ENCODE data around the gene MISP3.

Gene MISP3

GRCh38 chr19:14054099-14054498 is 18.5 kb upstream of the MISP3 start:
- no peak for DNase-seq

- DNase-seq, result no peak
Measured at GRCh38 chr19:14054721-14055120, 17.9 kb upstream of the MISP3 start.

GRCh38 chr19:14055396-14055795 is 17.2 kb upstream of the MISP3 start:
- DNase-seq, result no peak

GRCh38 chr19:14056069-14056666 is 16.4 kb upstream of the MISP3 start:
- DNase-seq, result no peak

GRCh38 chr19:14056741-14057356 is 15.7 kb upstream of the MISP3 start:
- no peak for DNase-seq

- DNase-seq, result no peak
Measured at GRCh38 chr19:14058182-14059092, 14.1 kb upstream of the MISP3 start.

GRCh38 chr19:14059093-14059480 is 13.5 kb upstream of the MISP3 start:
- no peak for DNase-seq

- no peak for DNase-seq
Measured at GRCh38 chr19:14059652-14060155, 12.9 kb upstream of the MISP3 start.

- no peak for DNase-seq
Measured at GRCh38 chr19:14061081-14061749, 11.4 kb upstream of the MISP3 start.

GRCh38 chr19:14061751-14062557 is 10.6 kb upstream of the MISP3 start, which contains the start of gene PALM3:
Gene PALM3, minus strand, starts transcription at chr19:14062076. Its CDS starts 96 bp downstream, at chr19:14061980.
- DNase-seq, result no peak

- DNase-seq, result no peak
Measured at GRCh38 chr19:14062558-14062855, 10.1 kb upstream of the MISP3 start.

GRCh38 chr19:14063105-14063504 is 9.5 kb upstream of the MISP3 start:
- DNase-seq, result no peak

- DNase-seq, result no peak
Measured at GRCh38 chr19:14066134-14066533, 6.5 kb upstream of the MISP3 start.

GRCh38 chr19:14070268-14071050 is 2.1 kb upstream of the MISP3 start:
- no peak for DNase-seq

GRCh38 chr19:14073261-14073924 is 807 bp downstream of the MISP3 start:
- DNase-seq, result peak; percentile 86

- no peak for DNase-seq
Measured at GRCh38 chr19:14073925-14074838, 1.6 kb downstream of the MISP3 start.

GRCh38 chr19:14078411-14078810 is 5.8 kb downstream of the MISP3 start:
- no peak for DNase-seq

GRCh38 chr19:14080887-14081796 is 8.6 kb downstream of the MISP3 start:
- DNase-seq, result peak; percentile 99
